Measurements from ENCODE around the gene DND1.

DNA sequence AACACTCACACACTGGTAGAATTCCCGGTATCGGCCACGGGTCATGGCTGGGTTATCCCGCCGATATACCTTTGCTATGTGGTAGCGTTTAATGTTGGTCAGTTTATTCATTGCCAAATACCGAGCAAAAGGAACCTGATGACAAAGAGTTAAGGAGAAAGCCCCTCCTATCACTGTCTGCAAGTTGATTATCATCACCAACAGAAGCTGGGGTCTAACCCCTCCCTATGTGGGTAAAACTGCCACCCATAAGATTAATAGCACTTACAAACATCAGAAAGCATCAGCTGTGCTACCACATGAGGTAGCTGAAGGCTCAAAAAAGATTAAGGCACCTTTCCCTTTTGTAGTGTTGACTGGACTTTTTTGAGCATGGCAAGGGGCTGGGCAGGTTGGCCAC lies 5.6 kb upstream of the DND1 start:
- TF ChIP-seq, protein P1, sequence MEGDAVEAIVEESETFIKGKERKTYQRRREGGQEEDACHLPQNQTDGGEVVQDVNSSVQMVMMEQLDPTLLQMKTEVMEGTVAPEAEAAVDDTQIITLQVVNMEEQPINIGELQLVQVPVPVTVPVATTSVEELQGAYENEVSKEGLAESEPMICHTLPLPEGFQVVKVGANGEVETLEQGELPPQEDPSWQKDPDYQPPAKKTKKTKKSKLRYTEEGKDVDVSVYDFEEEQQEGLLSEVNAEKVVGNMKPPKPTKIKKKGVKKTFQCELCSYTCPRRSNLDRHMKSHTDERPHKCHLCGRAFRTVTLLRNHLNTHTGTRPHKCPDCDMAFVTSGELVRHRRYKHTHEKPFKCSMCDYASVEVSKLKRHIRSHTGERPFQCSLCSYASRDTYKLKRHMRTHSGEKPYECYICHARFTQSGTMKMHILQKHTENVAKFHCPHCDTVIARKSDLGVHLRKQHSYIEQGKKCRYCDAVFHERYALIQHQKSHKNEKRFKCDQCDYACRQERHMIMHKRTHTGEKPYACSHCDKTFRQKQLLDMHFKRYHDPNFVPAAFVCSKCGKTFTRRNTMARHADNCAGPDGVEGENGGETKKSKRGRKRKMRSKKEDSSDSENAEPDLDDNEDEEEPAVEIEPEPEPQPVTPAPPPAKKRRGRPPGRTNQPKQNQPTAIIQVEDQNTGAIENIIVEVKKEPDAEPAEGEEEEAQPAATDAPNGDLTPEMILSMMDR (conservative IDR thresholded peaks at IDR 0.05): no peak
- TF ChIP-seq ZFX (IDR thresholded peaks at IDR 0.05): no peak

Measured in C4-2B (cell line).